DLD1 (cell line): Measurements from ENCODE around the gene UBE2J1.

Experiments used
- in situ Hi-C: cut with HindIII; loops from 2 replicates; pipeline ENCODE4 v1.10.0; 2017; ENCODE audit warnings: low sequenced_read_pairs

Gene UBE2J1

GRCh38 chr6:89291256-89291819 lies 61.2 kb downstream of the UBE2J1 start:
- in situ Hi-C loops = no loop called here

GRCh38 chr6:89290401-89291155 lies 61.9 kb downstream of the UBE2J1 start:
- in situ Hi-C loops = no loop called here

- in situ Hi-C loops = no loop called here
Measured at GRCh38 chr6:89289710-89290109, 62.8 kb downstream of the UBE2J1 start.

GRCh38 chr6:89287351-89288028 lies 65.0 kb downstream of the UBE2J1 start:
- in situ Hi-C loops = no loop called here

- in situ Hi-C loops = no loop called here
Measured at GRCh38 chr6:89286516-89286915, 66.0 kb downstream of the UBE2J1 start.

- in situ Hi-C loops = no loop called here
Measured at GRCh38 chr6:89284963-89285735, 67.4 kb downstream of the UBE2J1 start.

GRCh38 chr6:89284081-89284480 lies 68.4 kb downstream of the UBE2J1 start:
- in situ Hi-C loops = no loop called here

- in situ Hi-C loops = no loop called here
Measured at GRCh38 chr6:89282749-89283148, 69.8 kb downstream of the UBE2J1 start.

GRCh38 chr6:89281779-89282246 lies 70.7 kb downstream of the UBE2J1 start:
- in situ Hi-C loops = no loop called here

GRCh38 chr6:89278956-89279355 lies 73.6 kb downstream of the UBE2J1 start:
- in situ Hi-C loops = no loop called here
